ENCODE results near the gene REX1BD. TPM values are rescaled to one million over a fixed set of nuclear protein-coding genes. Genes with fewer than 3 reads are reported as not detected.
A peak's percentile ranks its signal among the peaks of the same experiment; 100 is the strongest.

REX1BD gene
- total and polyA plus RNA-seq, 2 of the 13 experiments (the other 11 are each of a cell fraction or from before 2014, with no cell fraction given) = 7.5 to 25.4 TPM

DNA sequence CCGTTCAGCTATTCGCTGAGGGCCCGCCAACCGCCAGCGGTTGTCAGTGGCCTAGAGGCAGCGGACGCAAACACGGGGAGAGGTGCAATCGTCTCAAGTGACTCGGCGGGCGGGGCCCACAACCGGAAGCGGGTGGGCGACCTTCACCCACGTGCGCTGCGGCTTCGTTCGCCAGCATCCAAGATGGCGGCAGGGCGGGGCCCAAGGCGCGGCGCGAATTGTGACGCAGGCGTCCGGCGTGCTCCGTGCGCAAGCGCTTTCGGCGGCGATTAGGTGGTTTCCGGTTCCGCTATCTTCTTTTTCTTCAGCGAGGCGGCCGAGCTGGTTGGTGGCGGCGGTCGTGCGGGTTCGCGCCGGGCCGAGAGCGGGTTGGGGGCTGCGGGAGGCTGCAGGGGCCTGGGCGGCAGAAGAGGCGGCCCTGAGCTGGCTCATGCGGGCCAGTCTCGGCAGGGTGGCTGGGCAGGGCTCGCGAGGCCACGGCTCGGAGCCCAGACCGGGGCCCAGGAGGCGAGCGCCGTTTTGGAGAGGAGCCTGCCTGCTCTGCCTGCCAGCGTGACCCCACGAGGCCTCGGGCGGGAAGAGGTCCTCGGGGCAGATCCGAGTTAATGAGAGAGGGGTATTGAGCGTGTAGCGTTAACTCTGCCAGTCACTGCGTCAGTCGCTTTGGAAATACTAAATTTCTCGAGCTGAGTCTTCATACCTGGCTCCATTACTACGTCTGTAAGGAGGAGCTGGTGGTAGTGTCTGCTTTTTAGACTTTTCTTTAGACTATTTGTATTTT is 16.8 kb upstream of the REX1BD start, which contains the start of gene UBA52 (continued):
- TF ChIP-seq, protein P1, sequence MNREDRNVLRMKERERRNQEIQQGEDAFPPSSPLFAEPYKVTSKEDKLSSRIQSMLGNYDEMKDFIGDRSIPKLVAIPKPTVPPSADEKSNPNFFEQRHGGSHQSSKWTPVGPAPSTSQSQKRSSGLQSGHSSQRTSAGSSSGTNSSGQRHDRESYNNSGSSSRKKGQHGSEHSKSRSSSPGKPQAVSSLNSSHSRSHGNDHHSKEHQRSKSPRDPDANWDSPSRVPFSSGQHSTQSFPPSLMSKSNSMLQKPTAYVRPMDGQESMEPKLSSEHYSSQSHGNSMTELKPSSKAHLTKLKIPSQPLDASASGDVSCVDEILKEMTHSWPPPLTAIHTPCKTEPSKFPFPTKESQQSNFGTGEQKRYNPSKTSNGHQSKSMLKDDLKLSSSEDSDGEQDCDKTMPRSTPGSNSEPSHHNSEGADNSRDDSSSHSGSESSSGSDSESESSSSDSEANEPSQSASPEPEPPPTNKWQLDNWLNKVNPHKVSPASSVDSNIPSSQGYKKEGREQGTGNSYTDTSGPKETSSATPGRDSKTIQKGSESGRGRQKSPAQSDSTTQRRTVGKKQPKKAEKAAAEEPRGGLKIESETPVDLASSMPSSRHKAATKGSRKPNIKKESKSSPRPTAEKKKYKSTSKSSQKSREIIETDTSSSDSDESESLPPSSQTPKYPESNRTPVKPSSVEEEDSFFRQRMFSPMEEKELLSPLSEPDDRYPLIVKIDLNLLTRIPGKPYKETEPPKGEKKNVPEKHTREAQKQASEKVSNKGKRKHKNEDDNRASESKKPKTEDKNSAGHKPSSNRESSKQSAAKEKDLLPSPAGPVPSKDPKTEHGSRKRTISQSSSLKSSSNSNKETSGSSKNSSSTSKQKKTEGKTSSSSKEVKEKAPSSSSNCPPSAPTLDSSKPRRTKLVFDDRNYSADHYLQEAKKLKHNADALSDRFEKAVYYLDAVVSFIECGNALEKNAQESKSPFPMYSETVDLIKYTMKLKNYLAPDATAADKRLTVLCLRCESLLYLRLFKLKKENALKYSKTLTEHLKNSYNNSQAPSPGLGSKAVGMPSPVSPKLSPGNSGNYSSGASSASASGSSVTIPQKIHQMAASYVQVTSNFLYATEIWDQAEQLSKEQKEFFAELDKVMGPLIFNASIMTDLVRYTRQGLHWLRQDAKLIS (CRISPR knock-in tag; IDR thresholded peaks at IDR 0.05) = no peak; the same call in 1 of the 2 replicates
- TF ChIP-seq, protein P2, sequence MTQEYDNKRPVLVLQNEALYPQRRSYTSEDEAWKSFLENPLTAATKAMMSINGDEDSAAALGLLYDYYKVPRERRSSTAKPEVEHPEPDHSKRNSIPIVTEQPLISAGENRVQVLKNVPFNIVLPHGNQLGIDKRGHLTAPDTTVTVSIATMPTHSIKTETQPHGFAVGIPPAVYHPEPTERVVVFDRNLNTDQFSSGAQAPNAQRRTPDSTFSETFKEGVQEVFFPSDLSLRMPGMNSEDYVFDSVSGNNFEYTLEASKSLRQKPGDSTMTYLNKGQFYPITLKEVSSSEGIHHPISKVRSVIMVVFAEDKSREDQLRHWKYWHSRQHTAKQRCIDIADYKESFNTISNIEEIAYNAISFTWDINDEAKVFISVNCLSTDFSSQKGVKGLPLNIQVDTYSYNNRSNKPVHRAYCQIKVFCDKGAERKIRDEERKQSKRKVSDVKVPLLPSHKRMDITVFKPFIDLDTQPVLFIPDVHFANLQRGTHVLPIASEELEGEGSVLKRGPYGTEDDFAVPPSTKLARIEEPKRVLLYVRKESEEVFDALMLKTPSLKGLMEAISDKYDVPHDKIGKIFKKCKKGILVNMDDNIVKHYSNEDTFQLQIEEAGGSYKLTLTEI (CRISPR knock-in tag; conservative IDR thresholded peaks at IDR 0.05) = no peak
- no peak; the same call in 1 of the 2 replicates for TF ChIP-seq ZFP36L1 (CRISPR knock-in tag; IDR thresholded peaks at IDR 0.05)
- TF ChIP-seq ZFP82 (CRISPR knock-in tag; IDR thresholded peaks at IDR 0.05; ENCODE audit: borderline replicate concordance) = no peak
- peak; percentile 91 for TF ChIP-seq MED1 (CRISPR knock-in tag; IDR thresholded peaks at IDR 0.05)
- TF ChIP-seq, protein P3, sequence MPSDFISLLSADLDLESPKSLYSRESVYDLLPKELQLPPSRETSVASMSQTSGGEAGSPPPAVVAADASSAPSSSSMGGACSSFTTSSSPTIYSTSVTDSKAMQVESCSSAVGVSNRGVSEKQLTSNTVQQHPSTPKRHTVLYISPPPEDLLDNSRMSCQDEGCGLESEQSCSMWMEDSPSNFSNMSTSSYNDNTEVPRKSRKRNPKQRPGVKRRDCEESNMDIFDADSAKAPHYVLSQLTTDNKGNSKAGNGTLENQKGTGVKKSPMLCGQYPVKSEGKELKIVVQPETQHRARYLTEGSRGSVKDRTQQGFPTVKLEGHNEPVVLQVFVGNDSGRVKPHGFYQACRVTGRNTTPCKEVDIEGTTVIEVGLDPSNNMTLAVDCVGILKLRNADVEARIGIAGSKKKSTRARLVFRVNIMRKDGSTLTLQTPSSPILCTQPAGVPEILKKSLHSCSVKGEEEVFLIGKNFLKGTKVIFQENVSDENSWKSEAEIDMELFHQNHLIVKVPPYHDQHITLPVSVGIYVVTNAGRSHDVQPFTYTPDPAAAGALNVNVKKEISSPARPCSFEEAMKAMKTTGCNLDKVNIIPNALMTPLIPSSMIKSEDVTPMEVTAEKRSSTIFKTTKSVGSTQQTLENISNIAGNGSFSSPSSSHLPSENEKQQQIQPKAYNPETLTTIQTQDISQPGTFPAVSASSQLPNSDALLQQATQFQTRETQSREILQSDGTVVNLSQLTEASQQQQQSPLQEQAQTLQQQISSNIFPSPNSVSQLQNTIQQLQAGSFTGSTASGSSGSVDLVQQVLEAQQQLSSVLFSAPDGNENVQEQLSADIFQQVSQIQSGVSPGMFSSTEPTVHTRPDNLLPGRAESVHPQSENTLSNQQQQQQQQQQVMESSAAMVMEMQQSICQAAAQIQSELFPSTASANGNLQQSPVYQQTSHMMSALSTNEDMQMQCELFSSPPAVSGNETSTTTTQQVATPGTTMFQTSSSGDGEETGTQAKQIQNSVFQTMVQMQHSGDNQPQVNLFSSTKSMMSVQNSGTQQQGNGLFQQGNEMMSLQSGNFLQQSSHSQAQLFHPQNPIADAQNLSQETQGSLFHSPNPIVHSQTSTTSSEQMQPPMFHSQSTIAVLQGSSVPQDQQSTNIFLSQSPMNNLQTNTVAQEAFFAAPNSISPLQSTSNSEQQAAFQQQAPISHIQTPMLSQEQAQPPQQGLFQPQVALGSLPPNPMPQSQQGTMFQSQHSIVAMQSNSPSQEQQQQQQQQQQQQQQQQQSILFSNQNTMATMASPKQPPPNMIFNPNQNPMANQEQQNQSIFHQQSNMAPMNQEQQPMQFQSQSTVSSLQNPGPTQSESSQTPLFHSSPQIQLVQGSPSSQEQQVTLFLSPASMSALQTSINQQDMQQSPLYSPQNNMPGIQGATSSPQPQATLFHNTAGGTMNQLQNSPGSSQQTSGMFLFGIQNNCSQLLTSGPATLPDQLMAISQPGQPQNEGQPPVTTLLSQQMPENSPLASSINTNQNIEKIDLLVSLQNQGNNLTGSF (CRISPR knock-in tag; IDR thresholded peaks at IDR 0.05) = peak; percentile 49; the same call in 1 of the 2 replicates
- TF ChIP-seq, protein P4, sequence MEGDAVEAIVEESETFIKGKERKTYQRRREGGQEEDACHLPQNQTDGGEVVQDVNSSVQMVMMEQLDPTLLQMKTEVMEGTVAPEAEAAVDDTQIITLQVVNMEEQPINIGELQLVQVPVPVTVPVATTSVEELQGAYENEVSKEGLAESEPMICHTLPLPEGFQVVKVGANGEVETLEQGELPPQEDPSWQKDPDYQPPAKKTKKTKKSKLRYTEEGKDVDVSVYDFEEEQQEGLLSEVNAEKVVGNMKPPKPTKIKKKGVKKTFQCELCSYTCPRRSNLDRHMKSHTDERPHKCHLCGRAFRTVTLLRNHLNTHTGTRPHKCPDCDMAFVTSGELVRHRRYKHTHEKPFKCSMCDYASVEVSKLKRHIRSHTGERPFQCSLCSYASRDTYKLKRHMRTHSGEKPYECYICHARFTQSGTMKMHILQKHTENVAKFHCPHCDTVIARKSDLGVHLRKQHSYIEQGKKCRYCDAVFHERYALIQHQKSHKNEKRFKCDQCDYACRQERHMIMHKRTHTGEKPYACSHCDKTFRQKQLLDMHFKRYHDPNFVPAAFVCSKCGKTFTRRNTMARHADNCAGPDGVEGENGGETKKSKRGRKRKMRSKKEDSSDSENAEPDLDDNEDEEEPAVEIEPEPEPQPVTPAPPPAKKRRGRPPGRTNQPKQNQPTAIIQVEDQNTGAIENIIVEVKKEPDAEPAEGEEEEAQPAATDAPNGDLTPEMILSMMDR (CRISPR knock-in tag; IDR thresholded peaks at IDR 0.05) = peak; percentile 48
- TF ChIP-seq RBM22 (optimal IDR thresholded peaks at IDR 0.05; ENCODE audit: low read length) = peak; percentile 43
- TF ChIP-seq, protein P5, sequence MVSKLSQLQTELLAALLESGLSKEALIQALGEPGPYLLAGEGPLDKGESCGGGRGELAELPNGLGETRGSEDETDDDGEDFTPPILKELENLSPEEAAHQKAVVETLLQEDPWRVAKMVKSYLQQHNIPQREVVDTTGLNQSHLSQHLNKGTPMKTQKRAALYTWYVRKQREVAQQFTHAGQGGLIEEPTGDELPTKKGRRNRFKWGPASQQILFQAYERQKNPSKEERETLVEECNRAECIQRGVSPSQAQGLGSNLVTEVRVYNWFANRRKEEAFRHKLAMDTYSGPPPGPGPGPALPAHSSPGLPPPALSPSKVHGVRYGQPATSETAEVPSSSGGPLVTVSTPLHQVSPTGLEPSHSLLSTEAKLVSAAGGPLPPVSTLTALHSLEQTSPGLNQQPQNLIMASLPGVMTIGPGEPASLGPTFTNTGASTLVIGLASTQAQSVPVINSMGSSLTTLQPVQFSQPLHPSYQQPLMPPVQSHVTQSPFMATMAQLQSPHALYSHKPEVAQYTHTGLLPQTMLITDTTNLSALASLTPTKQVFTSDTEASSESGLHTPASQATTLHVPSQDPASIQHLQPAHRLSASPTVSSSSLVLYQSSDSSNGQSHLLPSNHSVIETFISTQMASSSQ (IDR thresholded peaks at IDR 0.05; ENCODE audit: low read depth) = no peak
- TF ChIP-seq, protein P5 (CRISPR knock-in tag; IDR thresholded peaks at IDR 0.05; ENCODE audit: borderline replicate concordance) = peak; percentile 85; the same call in 1 of the 2 replicates
